Measurements from ENCODE around the gene MTFP1.
A peak's percentile ranks its signal among the peaks of the same experiment; 100 is the strongest.
"Not testable (repeated sequence)": the region's sequence is repeated elsewhere in the genome, so short reads cannot be mapped to it uniquely, and the experiment has no call there.

MTFP1 gene

GRCh38 chr22:30425616-30426387 is at the start of gene MTFP1:
Gene MTFP1, plus strand, starts transcription at chr22:30425768. Its CDS starts 112 bp downstream, at chr22:30425880.
- DNase-seq: peak in 1 of 2 experiments; percentile 13

- no peak for DNase-seq
These were observed 45.6 kb upstream of the MTFP1 start for GRCh38 chr22:30380011-30380410.

DNA sequence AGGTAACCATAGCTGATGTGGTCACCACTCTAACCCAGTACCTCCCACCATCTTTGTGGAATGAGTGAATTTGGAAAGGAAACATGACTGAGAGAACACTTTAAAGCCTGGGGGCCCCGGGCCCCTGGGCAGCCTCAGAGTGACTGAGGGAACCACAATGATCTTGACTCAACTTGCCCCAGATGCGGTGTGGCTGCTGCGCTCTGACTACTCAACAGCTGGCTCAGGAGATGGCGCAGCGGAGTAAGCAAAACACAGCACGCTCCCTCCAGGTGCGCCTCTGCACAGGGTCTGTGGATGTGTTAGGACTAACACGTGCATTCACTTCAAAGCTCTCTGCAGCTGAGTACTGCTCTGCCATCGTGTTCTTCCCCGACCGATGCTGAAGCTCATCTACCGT is 44.3 kb upstream of the MTFP1 start:
- no peak for DNase-seq

DNA sequence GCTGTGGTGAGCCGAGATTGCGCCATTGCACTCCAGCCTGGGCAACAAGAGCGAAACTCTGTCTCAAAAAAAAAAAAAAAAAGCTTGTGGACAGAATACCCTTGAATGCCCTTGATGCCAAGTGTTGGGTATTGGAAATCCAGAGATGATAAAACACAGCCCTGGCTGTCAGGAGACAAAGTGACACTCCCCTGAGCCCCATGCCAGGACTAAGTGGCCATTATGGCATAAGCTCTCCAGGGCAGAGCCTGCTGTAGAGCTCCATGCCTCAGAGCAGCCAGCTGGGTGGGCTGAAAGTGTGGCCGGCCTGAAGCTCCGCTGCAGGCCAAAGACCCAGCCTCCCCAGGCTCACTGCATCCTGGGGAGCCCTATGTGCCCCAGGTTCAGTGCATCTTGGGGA is 43.2 kb upstream of the MTFP1 start:
- no peak for DNase-seq

GRCh38 chr22:30383061-30383460 is 42.5 kb upstream of the MTFP1 start:
- DNase-seq: no peak

DNA sequence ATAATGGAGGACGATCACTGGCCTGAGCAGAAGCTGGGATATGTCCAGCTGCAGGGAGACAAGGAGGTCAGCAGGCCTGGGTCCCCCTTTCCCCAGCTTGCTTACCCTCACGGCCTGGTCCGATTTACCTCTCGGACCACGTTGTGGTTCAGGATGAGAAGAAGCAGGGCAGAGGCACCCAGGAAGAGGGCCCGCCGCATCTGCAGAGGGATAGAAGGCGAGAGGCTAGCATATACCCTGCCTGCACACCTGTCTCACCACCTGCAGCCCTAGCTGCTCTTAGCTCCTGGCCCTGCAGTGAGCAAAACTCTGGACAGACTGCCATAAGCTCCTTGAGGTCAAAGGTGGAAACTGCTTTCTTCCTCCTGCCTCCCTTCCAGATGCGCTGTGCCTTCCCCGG is 39.6 kb upstream of the MTFP1 start:
- no peak for DNase-seq

- no peak for DNase-seq
These were observed 39.0 kb upstream of the MTFP1 start for GRCh38 chr22:30386608-30386959.

GRCh38 chr22:30386960-30387827 is 38.4 kb upstream of the MTFP1 start, which contains the start of gene RNF215:
Gene RNF215, minus strand, starts transcription at chr22:30387411. Its CDS starts 98 bp downstream, at chr22:30387313.
- DNase-seq: peak; percentile 22 to 24

DNA sequence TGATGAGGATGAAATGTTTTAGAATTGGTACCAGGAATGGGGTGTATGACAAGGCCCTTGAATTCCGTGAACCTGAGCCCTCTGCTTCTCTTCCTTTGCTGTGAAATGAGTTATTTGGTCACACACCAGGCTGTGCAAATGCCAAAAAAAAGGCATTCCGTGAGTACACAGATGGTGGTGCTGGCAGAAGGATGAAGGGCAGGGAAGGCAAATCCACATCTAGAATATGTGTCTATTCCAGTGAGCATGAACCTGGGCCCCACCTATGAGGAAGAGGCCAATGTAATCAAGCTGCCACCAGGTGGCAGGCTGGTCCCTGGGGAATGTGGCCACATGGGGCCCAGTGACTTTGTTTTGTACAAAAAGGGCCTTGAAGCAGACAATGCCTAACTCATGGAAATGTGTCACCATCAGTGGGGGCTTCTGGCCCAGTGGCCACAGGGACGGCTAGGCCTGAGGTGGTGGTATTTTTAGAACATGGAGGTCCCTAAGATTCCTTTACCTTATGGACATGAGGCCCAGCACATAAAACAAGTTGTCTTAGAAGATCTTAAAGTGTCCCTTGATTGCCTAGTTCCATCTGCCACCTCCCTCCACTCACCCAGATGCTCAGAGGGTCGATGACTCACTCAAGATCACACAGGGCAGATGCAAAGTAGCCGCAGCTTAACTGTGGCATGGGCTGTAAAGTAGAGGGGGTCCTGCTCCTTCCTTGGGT is 34.4 kb upstream of the MTFP1 start:
- no peak for DNase-seq

- DNase-seq: no peak
These were observed 32.8 kb upstream of the MTFP1 start for GRCh38 chr22:30392661-30393321.

GRCh38 chr22:30393322-30393680 is 32.3 kb upstream of the MTFP1 start:
- DNase-seq: no peak

DNA sequence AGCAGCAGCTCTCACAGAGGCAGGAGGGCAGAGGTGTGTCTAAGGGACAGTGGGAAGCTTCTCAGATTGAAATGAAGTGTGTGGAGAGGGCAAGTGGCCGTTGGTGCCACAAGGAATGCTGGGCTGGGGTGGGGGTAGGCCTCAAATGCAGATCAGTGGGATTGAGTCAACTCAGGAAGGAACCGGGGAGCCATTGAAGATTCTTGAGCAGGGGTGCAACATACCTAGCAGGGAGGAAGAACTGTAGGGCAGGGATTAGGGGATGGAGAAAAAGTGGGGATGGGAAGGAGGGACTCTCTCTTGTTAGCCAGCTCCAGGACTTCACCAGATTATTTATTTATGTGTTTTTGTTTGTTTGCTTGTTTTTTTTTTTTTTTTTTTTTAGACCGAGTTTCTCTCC is 31.7 kb upstream of the MTFP1 start:
- no peak for DNase-seq

DNA sequence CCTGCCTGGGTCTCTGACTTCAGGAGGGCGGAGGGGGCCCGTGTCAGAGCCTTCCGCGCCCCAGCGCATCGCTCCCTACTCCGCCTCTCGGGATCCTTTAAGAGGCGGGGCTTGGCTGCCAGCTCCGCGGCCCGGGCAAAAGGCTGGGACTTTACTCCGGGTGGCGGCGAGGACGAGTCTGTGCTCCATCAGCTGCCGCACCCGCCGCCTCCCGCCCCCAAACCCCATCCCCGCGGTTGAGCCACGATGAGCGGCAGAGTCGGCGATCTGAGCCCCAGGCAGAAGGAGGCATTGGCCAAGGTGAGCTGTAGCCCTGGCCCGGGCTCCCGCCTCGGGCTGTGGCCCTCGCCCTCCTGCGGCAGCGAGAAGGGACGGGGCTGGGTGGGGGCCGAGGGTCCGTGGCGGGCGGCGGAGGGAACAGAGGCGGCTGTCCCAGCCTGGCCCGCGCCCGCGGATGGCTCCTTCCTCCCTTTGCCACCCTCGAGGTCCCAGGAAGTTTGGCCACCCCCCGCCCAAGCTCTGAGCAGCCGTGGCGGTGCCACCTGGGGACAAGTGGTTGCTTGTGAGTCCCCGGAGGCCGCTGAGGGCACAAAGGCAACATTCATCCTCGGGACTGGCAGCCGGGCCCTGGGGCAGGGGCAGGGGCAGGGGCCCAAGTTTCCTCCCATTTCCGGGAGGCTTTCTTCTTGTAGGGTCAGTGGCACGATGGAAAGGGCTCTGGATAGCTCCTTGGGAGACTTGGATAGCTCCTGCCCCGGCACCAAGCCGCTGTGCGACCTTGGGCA is 28.5 kb upstream of the MTFP1 start, which contains the start of gene SEC14L2:
SEC14L2 (plus strand) TSS at position 148 of the 785 bp plus-strand sequence; CDS start at position 247, 99 bp downstream.
- no peak for DNase-seq

DNA sequence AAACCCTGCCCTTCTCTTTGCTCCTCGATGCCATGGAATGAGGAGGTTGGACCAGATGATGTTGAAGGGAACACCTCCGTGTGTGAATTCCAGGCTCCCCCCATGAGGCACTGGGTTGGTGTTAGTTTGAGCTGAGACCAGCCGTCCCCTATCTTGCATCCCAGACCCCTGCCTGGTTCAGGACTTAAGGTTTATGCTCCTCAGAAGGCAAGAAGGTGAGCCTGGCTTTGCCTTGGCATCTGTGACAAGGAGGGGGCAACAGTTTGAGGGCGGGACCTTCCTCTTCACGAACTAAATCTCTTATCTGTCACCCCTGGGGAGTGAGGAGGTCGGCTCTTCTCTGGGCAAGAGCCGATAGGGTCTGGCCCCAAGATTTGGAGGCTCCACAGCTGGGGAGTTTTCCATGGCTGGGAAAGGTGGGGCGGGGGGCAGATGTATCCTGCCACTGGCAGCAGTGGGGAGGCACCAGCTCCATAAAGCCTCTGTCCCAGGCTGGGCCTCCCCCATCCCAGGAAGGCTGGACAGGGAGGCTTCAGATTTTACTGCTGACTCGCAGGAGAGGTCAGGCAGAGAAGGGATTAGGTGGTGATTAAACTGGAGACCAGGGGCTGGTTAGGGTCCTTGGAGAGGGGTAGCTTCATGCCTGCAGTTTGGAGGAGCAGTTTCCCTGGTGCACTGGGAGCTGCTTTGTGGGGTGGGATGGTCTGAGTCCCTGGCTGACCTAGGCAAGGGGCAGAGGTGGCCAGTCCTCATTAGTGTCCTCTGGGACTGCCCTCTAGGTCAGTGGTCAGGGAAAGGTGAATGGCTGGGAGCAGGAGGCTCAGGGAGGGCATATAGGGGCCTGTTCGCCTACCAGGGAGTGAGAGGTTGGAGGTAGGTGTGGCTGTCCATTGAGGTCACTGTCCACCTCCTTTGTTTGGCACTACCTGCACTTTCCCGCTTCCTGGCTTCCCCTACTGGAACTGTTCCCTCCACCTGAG is 27.6 kb upstream of the MTFP1 start:
- no peak for DNase-seq

DNA sequence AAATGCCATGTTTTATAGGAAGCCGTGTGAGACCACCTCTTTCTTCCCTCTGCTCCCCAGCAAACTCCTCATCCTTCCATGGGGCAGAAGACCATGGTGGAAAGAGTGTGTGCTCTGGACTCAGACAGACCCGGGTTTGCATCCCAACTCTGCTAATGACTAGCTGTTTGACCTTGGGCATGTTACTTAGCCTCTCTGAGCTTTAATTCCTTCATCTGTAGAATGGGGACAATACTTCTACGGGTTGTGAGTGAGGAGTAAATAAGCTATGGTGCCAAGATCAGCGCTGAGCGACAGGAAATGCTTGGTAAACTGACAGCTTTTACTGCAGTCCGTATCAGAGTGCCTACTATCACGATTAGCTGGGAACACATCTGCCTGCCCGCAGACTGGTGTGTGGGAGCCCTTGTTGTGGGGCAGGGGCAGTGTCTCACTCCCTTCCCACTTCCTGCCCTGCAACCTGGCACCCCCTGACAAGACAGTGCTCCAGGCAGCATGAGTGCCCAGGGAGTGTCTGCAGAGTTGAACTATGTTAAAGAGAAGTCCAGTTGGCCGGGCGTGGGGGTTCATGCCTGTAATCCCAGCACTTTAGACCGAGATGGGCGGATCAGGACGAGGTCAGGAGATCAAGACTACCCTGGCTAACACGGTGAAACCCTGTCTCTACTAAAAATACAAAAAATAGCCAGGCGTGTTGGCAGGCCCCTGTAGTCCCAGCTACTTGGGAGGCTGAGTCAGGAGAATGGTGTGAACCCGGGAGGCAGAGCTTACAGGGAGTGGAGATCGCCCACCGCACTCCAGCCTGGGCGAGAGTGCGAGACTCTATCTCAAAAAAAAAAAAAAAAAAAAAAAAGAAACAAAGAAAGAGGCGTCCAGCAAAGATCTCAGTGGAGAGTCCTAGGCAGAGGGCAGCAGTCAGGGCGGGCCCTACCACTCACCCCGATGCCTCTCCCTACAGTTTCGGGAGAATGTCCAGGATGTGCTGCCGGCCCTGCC is 26.6 kb upstream of the MTFP1 start:
- no peak for DNase-seq

- no peak for DNase-seq
These were observed 25.9 kb upstream of the MTFP1 start for GRCh38 chr22:30399718-30400117.

- DNase-seq: no peak
These were observed 25.4 kb upstream of the MTFP1 start for GRCh38 chr22:30400159-30400558.

GRCh38 chr22:30401024-30401423 is 24.5 kb upstream of the MTFP1 start:
- DNase-seq: not testable (repeated sequence)

GRCh38 chr22:30402028-30402765 is 23.4 kb upstream of the MTFP1 start:
- no peak for DNase-seq
